GM19455 (cell line): Measurements from ENCODE around the gene P3H3.

Experiments used
- ATAC-seq: cut with Tn5 transposase; IDR thresholded peaks from one replicate; pipeline ENCODE4 v1.9.1; 2021; ENCODE audit not compliant: unreplicated experiment

Gene P3H3

DNA sequence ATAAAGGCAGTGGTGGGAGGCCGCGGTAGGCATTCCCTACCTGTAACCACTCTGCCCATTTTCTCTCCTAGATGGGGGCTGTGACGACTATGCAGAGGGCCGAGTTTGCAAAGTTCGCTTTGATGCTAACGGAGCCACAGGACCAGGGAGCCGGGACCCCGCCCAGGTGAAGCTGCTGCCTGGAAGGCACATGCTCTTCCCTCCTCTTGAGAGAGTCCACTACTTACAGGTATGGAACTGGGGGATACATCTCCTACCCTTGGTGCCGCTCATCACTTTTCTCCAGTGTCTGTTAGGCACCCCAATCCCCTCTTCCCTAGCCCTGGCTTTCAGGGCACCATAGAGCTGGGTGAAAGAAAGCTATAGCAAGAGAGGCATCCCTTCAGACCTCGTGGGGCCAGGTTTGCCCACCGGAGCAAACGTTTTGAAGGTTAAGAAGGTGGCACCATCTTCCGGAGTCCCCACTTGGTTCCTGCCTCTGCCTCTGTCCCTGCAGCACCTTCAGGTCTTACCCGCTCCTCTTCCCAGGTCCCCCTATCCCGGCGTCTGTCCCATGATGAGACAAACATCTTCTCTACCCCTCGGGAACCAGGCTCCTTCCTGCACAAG is 2.0 kb upstream of the P3H3 start:
- ATAC-seq, result no peak

DNA sequence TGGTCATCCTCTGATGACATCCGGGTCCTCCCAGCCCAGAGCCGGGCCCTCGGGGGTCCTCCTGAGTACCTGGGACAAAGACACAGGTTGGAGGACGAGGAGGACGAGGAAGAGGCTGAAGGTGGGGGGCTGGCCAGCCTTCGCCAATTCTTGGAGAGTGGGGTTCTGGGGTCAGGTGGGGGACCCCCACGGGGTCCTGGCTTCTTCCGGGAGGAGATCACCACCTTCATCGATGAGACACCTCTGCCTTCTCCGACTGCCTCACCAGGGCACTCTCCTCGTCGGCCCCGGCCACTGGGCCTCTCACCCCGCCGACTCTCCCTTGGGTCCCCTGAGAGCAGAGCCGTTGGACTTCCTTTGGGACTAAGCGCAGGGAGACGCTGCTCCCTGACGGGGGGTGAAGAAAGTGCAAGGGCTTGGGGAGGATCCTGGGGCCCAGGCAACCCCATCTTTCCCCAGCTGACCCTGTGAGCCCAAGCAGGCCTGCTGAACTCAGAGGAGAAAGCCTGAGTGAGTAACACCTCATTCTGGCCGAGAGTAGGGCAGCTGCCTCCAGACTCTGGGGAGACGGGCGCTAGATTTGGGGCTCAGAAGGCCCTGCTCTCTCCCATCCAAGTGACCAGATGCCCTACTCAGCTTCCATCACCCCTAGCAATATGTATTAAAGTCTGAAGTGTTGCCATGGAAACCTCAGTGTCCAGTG is 1.3 kb upstream of the P3H3 start:
- ATAC-seq, result no peak

DNA sequence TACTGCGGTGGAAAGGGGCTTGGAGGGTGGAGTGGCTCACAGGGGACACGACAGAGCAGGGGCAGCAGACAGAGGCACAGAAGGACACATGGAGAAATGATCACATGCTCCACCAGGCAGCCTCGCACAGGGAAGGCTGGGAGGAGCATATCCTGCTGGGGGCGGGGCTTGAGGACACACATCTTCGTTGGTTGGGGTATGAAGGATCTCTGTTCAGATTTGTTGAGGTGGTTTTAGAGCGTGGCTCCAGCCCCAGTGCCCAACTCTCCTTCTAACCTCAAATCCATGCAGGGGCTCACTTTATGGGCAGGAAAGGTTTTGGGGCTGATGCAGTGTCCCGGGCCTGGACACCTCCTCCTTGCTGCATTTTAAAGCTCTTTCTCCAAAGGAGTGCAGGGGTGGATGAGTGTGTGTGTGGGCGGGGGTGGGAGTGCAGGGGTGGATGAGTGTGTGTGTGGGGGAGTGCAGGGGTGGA is 733 bp upstream of the P3H3 start:
- ATAC-seq, result no peak

DNA sequence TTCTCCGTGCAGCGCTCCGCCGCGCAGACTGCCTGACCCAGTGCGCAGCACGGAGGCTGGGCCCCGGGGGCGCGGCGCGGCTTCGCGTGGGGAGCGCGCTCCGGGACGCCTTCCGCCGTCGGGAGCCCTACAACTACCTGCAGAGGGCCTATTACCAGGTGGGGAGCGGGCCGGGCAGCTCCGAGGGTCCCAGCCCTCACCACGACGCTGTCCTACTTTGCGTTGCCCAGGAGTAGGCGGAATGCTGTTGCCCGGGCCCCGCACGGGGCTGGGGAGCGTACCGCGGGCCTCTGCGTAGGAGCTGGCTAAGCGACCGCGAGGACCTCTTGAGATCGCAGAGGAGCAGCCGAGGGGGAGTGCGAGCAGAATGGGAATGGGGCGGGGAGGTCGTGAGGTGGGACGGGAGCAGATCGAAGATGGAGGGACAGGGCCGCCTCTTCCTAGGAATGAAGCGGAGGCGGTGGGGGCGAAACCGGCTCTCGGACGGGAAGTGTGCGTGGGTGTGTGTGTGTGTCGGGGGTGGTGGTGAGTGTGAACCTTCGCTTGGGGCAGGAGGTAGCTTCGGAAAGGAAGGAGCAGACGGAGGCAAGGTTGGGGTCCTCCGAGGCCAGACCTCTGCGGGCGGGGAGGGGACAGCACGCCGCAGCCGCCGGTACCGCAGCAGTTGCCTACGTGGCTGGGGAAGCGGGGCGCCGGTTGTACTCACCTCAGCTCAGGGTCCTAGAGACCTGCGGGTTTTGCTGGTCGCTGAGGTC is 751 bp downstream of the P3H3 start:
- no peak for ATAC-seq

DNA sequence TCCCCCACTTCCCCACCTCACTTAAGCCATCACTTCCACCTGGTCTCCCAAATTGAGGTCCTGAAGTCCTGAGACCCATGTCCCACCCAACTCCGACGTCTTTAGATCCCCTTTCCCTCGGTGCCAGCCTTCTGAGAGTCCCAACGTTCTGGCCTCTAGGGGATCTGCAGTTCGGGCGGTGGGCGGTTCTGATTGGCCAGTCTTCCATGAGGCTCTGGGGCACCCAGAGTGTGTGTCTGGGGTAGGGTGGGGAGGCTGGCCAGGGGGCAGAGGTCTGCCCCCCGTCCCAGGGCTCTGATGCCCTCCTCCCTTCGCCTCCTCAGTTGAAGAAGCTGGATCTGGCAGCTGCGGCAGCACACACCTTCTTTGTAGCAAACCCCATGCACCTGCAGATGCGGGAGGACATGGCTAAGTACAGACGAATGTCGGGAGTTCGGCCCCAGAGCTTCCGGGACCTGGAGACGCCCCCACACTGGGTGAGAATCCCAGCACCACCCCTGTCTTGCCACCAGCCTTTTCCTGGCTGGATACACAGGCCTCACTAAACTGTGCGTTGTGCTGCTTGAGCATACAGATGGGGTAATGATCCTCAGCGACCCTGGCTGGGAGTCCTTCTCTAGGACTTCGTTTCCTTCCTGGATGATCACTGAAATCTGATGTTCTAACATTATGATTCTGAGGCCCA is 1.5 kb downstream of the P3H3 start:
- ATAC-seq, result no peak

DNA sequence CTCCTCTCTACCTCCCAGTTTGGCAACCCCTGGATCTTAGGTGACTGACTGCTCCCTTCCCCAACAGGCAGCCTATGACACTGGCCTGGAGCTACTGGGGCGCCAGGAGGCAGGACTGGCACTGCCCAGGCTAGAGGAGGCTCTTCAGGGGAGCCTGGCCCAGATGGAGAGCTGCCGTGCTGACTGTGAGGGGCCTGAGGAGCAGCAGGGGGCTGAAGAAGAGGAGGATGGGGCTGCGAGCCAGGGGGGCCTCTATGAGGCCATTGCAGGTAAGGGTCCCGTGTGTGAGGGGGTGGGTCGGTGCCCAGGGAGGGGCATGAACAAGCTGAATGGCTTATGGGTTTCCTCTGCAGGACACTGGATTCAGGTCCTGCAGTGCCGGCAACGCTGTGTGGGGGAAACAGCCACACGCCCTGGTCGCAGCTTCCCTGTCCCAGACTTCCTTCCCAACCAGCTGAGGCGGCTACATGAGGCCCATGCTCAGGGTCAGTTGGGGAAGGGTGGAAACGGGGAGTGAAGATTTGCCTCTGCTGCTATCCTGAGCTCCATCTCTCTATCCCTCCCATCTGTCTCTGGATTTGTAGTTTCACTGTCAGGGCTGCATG is 2.2 kb downstream of the P3H3 start:
- ATAC-seq, result no peak

DNA sequence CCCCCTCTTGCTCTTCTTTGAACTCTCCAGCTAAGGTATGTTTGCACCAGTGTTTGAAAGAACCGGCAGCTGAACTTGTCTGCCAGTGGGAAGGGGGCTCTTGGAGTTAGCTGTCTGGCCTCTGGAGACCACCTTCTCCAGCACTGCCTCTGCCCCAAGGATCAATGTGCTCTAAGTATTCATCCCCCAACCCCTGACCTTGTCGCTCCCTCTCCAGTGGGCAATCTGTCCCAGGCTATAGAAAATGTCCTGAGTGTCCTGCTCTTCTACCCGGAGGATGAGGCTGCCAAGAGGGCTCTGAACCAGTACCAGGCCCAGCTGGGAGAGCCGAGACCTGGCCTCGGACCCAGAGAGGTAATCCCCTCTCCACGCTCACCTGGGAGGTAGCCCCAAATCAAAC is 2.8 kb downstream of the P3H3 start:
- ATAC-seq, result no peak

DNA sequence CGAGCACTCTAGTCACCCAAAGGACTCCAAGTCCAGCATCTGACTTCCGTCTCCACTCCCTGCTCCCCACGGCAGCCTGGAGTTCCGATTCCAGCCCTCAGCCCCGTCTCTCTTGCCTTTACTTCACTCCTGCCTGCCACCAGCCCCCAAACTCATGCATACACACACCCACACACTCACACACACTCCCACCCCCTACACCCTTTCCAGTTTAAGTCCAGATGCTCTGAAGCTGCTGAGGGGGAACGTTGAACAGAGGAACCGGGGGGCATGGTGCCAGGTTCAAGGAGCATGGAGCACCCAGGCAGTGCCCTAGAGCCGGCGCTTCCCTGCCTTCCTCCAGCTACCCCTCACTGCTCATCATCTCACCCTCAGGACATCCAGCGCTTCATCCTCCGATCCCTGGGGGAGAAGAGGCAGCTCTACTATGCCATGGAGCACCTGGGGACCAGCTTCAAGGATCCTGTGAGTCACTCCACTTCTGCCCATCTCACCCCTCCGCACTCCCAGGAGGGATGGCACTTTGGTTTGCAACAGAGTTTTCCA is 3.3 kb downstream of the P3H3 start:
- no peak for ATAC-seq

DNA sequence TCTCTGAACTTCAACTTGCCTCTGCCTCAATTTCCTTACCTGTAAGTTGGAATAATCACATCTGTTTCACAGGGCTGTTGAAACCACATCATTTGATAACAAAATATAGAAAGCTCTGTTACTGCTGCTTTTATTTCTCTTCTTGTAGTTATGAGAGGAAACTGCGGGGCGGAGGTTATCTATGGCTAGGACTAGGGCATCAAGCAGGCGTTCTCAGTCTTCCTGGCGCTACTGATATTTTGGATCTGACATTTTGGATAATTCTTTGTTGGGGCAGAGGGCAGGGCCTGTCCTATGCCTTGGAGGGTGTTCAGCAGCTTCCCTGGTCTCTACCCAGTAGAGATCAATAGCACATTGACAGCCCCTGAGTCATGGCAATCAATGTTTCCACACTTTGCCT is 3.9 kb downstream of the P3H3 start:
- no peak for ATAC-seq

DNA sequence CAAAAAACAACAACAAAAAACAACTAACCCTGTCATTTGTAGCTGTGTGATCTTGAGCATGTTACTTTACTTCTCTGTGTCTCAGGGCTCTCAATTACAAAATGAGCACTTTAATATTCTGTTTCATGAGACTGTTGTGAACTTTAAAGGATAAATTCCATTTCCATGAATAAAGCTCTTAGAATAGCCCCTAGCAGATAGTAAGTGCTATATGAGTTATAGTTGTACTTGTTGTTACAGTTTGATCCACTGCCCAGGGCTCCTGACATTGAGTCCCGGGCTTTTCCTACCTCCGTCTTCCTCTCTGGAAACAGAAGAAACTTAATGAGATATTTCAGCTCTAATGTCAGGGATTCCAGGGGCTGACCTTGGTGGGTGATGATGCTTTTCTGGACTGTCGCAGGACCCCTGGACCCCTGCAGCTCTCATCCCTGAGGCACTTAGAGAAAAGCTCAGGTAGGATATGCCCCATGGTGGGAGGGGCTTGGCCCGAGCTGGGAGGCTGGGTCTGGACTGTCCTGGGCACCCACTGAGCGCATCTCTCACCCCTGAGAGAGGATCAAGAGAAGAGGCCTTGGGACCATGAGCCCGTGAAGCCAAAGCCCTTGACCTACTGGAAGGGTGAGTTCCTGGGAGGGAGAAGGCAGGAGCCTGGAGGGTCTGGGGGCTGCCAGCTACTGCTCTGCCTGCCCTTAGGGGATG is 5.1 kb downstream of the P3H3 start:
- ATAC-seq, result no peak

DNA sequence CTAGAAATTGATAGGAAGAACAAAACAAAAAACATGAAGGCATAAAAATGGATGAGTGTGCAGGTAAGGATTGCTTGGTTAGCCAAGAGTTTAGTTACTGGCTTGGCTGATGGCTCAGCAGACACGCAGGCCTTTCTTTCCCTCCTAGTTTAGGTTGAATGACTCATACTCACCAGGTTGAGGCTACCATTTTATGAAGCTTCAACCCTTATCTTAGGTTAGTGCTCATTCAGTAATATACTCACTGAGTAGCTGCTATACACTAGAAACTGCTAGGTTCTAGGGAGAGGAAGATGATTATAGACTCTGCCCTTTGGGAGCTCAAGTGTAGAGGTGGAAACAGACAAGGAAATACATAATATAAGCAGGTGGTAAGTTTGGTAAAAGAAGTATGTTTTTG is 6.0 kb downstream of the P3H3 start:
- no peak for ATAC-seq

DNA sequence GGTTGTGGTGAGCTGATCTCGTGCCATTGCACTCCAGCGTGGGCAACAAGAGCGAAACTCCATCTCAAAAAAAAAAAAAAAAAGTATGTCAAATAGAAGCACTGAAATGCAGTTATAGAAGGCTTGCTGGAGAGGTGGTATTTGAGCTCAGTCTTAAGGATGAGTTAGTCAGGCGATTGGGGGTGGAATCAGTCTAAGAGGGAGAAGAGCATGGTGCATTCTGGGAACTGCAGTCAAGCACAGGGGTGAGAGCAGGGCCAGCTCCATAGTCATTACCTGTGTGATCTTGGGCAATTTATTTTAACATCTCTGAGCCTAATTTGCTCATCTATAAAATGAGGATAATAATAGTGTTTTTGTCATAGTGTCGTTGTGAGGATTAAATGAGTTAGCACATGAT is 6.7 kb downstream of the P3H3 start:
- ATAC-seq, result no peak

DNA sequence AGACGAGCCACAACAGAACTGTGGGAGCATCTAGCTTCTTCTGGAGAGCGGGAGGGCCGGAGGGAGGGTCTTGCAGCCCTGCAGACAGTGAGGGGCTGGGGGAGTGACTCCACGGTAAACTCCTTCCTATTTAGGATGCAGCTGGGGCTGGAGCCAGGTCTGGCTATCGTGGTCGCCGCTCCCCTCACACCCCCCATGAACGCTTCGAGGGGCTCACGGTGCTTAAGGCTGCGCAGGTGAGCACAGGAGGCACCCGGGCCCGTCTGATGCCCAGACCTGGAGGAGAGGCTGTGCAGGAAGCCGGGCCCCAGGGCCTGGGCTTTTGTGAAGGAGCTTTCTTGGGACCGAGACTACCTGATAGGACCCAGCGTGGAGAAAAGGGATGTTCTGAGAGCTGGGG is 8.6 kb downstream of the P3H3 start:
- ATAC-seq, result no peak

DNA sequence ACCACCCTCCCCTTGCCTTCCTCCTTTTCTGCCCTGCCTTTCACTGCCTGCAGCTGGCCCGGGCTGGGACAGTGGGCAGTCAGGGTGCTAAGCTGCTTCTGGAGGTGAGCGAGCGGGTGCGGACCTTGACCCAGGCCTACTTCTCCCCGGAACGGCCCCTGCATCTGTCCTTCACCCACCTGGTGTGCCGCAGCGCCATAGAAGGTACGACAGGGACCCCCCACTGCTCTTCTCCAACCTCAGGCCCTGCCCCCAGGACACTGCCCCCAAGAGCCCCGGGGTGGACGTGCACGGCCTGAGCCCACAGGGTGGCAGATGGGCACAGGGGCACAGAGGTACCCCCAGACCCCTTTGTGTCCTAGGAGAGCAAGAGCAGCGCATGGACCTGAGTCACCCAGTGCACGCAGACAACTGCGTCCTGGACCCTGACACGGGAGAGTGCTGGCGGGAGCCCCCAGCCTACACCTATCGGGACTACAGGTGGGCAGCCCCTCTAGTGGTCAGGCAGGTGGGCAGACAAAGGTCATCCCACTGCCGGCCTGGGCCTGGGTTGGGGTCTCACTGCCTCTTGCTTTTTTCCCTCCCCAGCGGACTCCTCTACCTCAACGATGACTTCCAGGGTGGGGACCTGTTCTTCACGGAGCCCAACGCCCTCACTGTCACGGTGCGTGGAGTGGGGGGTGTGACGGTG is 9.3 kb downstream of the P3H3 start:
- no peak for ATAC-seq

DNA sequence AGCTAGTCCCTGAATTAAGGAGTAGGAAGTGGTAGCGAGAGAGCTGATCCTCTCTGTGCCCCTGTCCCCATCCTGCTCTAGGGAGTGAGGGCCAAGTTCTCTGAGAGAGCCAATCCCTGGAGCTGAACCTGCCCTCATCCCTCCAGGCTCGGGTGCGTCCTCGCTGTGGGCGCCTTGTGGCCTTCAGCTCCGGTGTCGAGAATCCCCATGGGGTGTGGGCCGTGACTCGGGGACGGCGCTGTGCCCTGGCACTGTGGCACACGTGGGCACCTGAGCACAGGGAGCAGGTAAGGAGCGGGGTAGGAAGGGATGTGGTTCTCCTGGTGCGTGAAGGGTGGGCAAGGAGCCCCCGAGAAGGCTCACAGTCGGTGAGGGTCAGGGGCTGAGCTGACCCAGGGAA is 10.6 kb downstream of the P3H3 start:
- no peak for ATAC-seq

DNA sequence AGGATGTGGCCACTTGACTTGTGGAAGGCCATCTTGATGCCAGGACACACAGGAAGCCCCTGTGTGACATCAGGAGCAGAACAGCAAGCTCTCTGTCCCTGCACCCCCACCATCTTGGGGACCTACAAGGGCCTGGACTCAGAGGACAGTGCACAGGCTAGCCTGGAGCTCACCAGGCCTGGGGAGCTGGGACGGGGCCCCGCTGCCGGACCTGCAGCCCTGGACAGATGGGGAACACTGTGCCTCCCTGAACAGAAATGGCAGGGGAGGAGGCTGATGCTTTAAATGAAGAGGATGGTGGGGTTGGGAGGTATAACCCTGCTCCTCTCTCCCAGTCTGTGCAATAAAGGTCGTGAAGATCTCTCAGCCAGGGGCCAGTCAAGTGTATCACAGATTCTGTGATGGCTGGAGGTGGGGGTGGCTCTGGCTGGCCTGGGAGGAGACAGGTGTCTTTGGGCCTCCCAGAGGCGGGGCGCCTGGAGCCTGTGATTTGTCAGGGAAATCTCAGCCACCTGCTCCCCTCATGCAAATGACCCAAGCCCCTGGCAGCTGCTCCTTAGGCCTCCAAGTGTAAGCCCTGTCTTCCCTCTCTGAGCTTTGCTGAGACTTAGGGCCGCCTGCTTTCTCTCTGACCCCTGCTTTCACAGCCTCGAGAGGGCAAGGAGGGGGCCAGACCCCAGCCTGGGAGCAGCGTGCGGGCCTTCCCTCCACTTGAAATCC is 11.4 kb downstream of the P3H3 start:
- ATAC-seq, result peak; percentile 90

DNA sequence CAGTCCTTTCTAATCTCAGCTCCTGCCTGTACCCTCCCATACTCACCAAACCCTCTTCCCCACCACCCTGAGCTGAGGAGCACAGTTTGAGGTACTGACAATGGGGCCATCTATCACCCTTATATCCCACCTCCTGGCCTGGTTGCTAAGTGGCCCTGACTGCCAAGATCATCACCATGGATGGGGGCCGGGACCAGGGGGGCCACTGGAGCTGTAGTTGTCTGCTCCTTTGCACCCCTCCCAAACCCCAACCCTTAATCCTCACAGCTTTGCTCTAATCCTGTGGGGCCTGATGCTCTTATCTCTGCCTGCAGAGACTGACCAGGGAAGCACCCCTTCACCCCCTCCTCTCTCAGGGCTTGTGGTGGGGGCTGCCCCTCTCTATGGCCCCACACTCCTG is 12.1 kb downstream of the P3H3 start:
- ATAC-seq, result no peak

DNA sequence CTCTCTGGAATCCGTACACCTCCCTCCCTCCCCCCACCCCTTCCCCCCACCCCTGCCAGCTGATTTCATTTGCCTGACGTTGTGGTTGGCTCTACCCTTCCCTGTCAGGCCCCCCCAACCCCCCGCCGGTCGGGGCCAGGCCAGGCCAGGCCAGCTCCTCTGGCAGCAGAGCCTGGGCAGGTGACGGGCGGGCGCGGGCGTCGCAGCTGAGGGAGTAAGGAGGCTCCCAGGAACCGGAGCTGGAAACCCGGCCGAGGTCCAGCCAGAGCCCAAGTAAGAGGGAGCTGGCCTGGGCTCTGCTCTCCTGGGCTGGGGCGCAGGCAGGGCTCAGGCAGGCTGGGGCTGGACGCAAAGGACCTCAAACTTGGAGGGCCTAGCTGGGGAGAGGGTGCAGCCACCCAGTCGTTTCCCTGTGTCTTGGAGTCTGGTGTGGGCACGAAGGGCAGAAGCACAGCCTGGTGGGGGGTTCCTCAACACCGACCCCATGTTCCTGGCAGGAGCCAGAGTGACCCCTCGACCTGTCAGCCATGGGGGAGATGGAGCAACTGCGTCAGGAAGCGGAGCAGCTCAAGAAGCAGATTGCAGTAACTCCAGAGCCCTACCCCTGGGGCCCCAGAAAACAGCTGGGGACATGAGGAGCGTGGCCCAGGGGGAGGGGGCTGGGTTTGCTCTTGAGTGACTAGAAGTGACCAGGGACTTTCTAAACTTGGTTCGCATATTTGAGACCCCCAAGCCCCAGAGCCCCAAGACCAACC is 12.7 kb downstream of the P3H3 start, which contains the start of gene GNB3:
GNB3 (plus strand) TSS at position 165 of the 755 bp plus-strand sequence; CDS start at position 528, 363 bp downstream.
- ATAC-seq, result no peak
